Measurements from ENCODE around the gene C1S.
"Not testable (repeated sequence)": the region's sequence is repeated elsewhere in the genome, so short reads cannot be mapped to it uniquely, and the experiment has no call there.

Gene C1S

GRCh38 chr12:7039403-7039802 lies 21.1 kb upstream of the C1S start:
- TF ChIP-seq PAX5 (IDR thresholded peaks at IDR 0.05; ENCODE audit: insufficient read depth, low read length, severe bottlenecking) (no peak), TAF1 (IDR thresholded peaks at IDR 0.05; ENCODE audit: low read depth, low read length) (no peak), POLR2AphosphoS5 (IDR thresholded peaks at IDR 0.05; ENCODE audit: low read depth, low read length) (no peak), POU2F2 (IDR thresholded peaks at IDR 0.05; ENCODE audit: low read depth, low read length) (no peak), SPI1 (IDR thresholded peaks at IDR 0.05; ENCODE audit: low read depth, low read length) (no peak), POLR2A (IDR thresholded peaks at IDR 0.05; ENCODE audit: low read depth, low read length) (no peak)
- FAIRE-seq (no peak), DNase-seq (ENCODE audit: insufficient read length, low spot score) (no peak)

DNA sequence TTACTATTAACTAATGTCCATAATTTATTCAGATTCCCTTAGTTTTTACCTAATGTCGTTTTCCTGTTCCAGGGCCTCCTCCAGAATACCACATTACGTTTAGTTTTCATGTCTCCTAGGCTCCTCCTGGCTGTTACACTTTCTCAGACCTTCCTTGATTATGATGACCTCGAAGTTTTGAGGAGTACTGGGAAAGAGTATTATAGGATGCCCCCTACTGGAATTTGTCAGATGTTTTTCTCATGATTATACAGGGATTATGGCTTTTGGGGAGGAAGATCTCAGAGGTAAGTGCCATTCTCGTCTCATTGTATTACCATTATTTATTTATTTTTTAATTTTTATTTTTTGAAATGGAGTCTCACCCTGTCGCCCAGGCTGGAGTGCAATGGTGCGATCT lies 17.7 kb upstream of the C1S start:
- no peak for DNase-seq (ENCODE audit: insufficient read length, low spot score)
- no peak for FAIRE-seq
- TF ChIP-seq PAX5 (IDR thresholded peaks at IDR 0.05; ENCODE audit: insufficient read depth, low read length, severe bottlenecking): no peak
- no peak for TF ChIP-seq POU2F2 (IDR thresholded peaks at IDR 0.05; ENCODE audit: low read depth, low read length)
- no peak for TF ChIP-seq TAF1 (IDR thresholded peaks at IDR 0.05; ENCODE audit: low read depth, low read length)
- no peak for TF ChIP-seq SPI1 (IDR thresholded peaks at IDR 0.05; ENCODE audit: low read depth, low read length)
- TF ChIP-seq POLR2A (IDR thresholded peaks at IDR 0.05; ENCODE audit: low read depth, low read length): no peak
- TF ChIP-seq POLR2AphosphoS5 (IDR thresholded peaks at IDR 0.05; ENCODE audit: low read depth, low read length): no peak

GRCh38 chr12:7045913-7046312 lies 14.6 kb upstream of the C1S start:
- no peak for TF ChIP-seq SPI1 (IDR thresholded peaks at IDR 0.05; ENCODE audit: low read depth, low read length)
- no peak for TF ChIP-seq POLR2A (IDR thresholded peaks at IDR 0.05; ENCODE audit: low read depth, low read length)
- no peak for TF ChIP-seq POLR2AphosphoS5 (IDR thresholded peaks at IDR 0.05; ENCODE audit: low read depth, low read length)
- TF ChIP-seq TAF1 (IDR thresholded peaks at IDR 0.05; ENCODE audit: low read depth, low read length): no peak
- no peak for TF ChIP-seq POU2F2 (IDR thresholded peaks at IDR 0.05; ENCODE audit: low read depth, low read length)
- no peak for TF ChIP-seq PAX5 (IDR thresholded peaks at IDR 0.05; ENCODE audit: insufficient read depth, low read length, severe bottlenecking)
- FAIRE-seq (no peak), DNase-seq (ENCODE audit: insufficient read length, low spot score) (no peak)

DNA sequence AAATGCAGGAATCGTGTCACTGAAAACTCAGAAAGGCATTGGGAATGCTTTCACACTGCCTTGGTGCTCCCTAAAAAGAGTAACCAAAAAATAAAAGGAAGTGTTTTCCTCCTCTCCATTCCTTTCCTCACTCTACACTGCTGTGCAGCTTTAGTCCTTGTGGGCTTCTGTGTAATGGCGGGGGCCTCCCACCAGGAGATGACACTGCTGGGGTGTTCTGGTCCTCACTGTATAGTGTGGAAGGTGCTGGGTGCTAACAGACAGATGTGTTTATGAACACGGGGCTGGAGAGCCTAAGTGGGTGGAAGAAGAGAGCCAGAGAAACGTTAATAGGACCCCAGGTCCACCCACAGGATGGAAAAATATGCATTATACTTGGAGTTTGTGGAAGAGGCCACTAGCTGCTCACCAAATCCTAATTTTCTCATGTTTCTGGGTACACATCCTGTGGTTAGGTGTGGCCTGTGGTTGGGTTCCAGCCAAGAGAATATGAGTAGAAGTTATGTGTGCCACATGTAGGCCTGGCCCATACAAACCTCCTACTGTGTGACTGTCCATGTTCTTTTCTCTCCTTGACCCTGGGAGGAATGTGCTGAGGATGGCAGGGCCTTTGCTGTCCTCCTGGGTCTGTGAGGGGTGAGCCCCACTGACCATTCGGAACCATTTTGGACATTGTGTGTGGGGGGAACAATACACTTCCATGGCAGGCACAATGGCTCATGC lies 14.0 kb upstream of the C1S start:
- FAIRE-seq: no peak
- TF ChIP-seq POLR2A (IDR thresholded peaks at IDR 0.05; ENCODE audit: low read depth, low read length): no peak
- no peak for TF ChIP-seq POLR2AphosphoS5 (IDR thresholded peaks at IDR 0.05; ENCODE audit: low read depth, low read length)
- TF ChIP-seq PAX5 (IDR thresholded peaks at IDR 0.05; ENCODE audit: insufficient read depth, low read length, severe bottlenecking): no peak
- no peak for TF ChIP-seq TAF1 (IDR thresholded peaks at IDR 0.05; ENCODE audit: low read depth, low read length)
- TF ChIP-seq POU2F2 (IDR thresholded peaks at IDR 0.05; ENCODE audit: low read depth, low read length): no peak
- DNase-seq (ENCODE audit: insufficient read length, low spot score): no peak

- DNase-seq (ENCODE audit: insufficient read length, low spot score) (no peak), FAIRE-seq (peak; percentile 13)
- no peak for TF ChIP-seq SPI1 (IDR thresholded peaks at IDR 0.05; ENCODE audit: low read depth, low read length)
- TF ChIP-seq POLR2A (IDR thresholded peaks at IDR 0.05; ENCODE audit: low read depth, low read length): no peak
- no peak for TF ChIP-seq TAF1 (IDR thresholded peaks at IDR 0.05; ENCODE audit: low read depth, low read length)
- TF ChIP-seq PAX5 (IDR thresholded peaks at IDR 0.05; ENCODE audit: insufficient read depth, low read length, severe bottlenecking): no peak
- no peak for TF ChIP-seq POU2F2 (IDR thresholded peaks at IDR 0.05; ENCODE audit: low read depth, low read length)
- no peak for TF ChIP-seq POLR2AphosphoS5 (IDR thresholded peaks at IDR 0.05; ENCODE audit: low read depth, low read length)
Measured at GRCh38 chr12:7047306-7047705, 13.2 kb upstream of the C1S start.

DNA sequence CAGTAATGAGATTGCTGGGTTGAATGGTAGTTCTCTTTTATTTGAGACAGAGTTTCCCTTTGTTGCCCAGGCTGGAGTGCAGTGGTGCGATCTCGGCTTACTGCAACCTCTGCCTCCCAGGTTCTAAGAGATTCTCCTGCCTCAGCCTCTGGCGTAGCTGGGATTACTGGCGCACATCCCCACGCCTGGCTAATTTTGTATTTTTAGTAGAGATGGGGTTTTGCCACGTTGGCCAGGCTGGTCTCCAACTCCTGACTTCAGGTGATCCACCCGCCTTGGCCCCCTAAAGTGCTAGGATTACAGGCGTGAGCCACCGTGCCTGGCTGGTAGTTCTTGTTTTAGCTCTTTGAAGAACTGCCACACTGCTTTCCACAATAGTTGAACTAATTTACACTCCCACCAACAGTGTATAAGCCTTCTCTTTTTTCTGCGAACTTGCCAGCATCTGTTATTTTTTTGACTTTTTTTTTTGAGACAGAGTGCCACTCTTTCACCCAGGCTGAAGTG lies 11.0 kb upstream of the C1S start:
- not testable (repeated sequence) for DNase-seq (ENCODE audit: insufficient read length, low spot score); FAIRE-seq

DNA sequence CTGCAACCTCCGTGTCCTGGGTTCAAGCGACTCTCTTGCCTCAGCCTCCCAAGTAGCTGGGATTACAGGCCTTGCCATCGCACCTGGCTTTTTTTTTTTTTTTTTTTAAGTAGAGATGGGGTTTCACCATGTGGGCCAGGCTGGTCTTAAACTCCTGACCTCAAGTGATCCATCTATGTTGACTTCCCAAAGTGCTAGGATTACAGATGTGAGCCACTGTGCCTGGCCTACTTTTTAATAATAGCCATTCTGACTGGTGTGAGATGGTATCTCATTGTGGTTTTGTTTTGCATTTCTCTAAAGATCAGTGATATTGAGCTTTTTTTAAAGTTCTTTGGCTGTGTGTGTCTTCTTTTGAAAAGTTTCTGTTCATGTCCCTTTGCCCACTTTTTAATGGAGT lies 10.5 kb upstream of the C1S start:
- not testable (repeated sequence) for DNase-seq (ENCODE audit: insufficient read length, low spot score); FAIRE-seq

DNA sequence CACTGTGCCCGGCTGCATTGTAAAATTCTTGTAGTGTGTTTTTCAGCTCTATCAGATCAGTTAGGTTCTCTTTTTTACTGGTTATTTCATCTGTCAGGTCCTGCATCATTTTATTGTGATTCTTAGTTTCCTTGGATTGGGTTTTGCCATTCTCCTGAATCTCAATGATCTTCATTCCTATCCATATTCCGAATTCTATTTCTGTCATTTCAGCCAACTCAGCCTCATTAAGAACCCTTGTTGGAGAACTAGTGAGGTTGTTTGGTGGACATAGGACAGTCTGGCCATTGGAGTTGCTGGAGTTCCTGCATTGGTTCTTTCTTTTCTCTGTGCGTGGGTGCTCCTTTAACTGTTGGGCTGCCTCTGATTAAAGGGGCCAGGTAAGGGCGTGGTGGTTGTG lies 5.6 kb upstream of the C1S start:
- no peak for DNase-seq (ENCODE audit: insufficient read length, low spot score)
- TF ChIP-seq POLR2A (IDR thresholded peaks at IDR 0.05; ENCODE audit: low read depth, low read length): no peak
- TF ChIP-seq PAX5 (IDR thresholded peaks at IDR 0.05; ENCODE audit: insufficient read depth, low read length, severe bottlenecking): no peak
- no peak for TF ChIP-seq POU2F2 (IDR thresholded peaks at IDR 0.05; ENCODE audit: low read depth, low read length)
- no peak for TF ChIP-seq POLR2AphosphoS5 (IDR thresholded peaks at IDR 0.05; ENCODE audit: low read depth, low read length)
- no peak for TF ChIP-seq TAF1 (IDR thresholded peaks at IDR 0.05; ENCODE audit: low read depth, low read length)
- no peak for TF ChIP-seq SPI1 (IDR thresholded peaks at IDR 0.05; ENCODE audit: low read depth, low read length)
- no peak for FAIRE-seq

DNA sequence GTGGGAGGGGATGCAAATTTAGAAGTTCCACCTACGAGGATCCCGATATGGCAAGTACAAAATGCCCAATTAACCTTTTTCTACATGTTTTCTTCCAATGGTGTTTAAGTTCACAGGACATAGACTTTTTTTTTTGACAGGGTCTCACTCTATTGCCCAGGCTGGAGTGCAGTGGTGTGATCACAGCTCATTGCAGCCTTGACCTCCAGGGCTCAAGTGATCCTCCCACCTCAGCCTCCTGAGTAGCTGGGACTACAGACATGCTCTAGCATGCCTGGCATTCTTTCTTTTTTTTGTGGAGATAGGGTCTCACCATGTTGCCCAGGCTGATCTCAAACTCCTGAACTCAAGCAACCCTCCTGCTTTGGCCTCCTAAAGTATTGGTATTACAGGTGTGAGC lies 4.8 kb upstream of the C1S start:
- DNase-seq (ENCODE audit: insufficient read length, low spot score); FAIRE-seq: not testable (repeated sequence)

GRCh38 chr12:7058163-7058845 lies 2.2 kb upstream of the C1S start:
- no peak for TF ChIP-seq POU2F2 (IDR thresholded peaks at IDR 0.05; ENCODE audit: low read depth, low read length)
- FAIRE-seq (no peak), DNase-seq (ENCODE audit: insufficient read length, low spot score) (no peak)

All from GM12891 (cell line).